HL-60 (cell line): ENCODE data around the gene PLA2G7.

ENCODE experiments used
- GABPA ChIP-seq: IDR thresholded peaks from 2 replicates; pipeline ENCODE4 v1.6.1; 2012; ENCODE audit warnings: low read depth
- POLR2AphosphoS5 ChIP-seq: IDR thresholded peaks from 2 replicates; pipeline ENCODE4 v1.6.1; 2012; ENCODE audit warnings: low read depth
- TF ChIP-seq, protein P1 (sequence below): IDR thresholded peaks from one replicate; pipeline ENCODE4 v1.5.1; 2011; ENCODE audit warnings: low read length, control low read depth, inconsistent platforms; ENCODE audit not compliant: insufficient read depth
- TF ChIP-seq, protein P2 (sequence below): IDR thresholded peaks from 2 replicates; pipeline ENCODE4 v1.6.1; 2012; ENCODE audit warnings: low read depth; ENCODE audit not compliant: insufficient replicate concordance

DNA sequence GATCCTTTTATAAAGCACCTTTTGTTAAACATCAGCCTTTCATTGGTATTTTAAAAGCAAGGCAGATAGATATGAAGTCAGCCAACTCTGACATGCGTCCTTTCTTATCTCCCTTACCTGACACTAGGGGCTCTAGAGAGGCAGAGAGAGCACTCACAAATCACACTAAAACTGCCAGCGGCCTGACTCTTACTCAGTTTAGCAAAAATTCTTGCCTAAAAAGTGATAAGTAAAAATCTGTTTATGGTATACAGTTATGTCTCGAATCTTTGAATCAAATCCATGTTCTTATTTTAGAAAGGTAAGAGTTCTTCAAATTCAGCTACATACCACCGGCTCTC is 57.9 kb downstream of the PLA2G7 start:
- TF ChIP-seq POLR2AphosphoS5 (no peak), GABPA (no peak)
- TF ChIP-seq, protein P1, sequence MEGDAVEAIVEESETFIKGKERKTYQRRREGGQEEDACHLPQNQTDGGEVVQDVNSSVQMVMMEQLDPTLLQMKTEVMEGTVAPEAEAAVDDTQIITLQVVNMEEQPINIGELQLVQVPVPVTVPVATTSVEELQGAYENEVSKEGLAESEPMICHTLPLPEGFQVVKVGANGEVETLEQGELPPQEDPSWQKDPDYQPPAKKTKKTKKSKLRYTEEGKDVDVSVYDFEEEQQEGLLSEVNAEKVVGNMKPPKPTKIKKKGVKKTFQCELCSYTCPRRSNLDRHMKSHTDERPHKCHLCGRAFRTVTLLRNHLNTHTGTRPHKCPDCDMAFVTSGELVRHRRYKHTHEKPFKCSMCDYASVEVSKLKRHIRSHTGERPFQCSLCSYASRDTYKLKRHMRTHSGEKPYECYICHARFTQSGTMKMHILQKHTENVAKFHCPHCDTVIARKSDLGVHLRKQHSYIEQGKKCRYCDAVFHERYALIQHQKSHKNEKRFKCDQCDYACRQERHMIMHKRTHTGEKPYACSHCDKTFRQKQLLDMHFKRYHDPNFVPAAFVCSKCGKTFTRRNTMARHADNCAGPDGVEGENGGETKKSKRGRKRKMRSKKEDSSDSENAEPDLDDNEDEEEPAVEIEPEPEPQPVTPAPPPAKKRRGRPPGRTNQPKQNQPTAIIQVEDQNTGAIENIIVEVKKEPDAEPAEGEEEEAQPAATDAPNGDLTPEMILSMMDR = no peak
- TF ChIP-seq, protein P2, sequence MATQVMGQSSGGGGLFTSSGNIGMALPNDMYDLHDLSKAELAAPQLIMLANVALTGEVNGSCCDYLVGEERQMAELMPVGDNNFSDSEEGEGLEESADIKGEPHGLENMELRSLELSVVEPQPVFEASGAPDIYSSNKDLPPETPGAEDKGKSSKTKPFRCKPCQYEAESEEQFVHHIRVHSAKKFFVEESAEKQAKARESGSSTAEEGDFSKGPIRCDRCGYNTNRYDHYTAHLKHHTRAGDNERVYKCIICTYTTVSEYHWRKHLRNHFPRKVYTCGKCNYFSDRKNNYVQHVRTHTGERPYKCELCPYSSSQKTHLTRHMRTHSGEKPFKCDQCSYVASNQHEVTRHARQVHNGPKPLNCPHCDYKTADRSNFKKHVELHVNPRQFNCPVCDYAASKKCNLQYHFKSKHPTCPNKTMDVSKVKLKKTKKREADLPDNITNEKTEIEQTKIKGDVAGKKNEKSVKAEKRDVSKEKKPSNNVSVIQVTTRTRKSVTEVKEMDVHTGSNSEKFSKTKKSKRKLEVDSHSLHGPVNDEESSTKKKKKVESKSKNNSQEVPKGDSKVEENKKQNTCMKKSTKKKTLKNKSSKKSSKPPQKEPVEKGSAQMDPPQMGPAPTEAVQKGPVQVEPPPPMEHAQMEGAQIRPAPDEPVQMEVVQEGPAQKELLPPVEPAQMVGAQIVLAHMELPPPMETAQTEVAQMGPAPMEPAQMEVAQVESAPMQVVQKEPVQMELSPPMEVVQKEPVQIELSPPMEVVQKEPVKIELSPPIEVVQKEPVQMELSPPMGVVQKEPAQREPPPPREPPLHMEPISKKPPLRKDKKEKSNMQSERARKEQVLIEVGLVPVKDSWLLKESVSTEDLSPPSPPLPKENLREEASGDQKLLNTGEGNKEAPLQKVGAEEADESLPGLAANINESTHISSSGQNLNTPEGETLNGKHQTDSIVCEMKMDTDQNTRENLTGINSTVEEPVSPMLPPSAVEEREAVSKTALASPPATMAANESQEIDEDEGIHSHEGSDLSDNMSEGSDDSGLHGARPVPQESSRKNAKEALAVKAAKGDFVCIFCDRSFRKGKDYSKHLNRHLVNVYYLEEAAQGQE = no peak
